Ascending aorta (tissue), 2 donors: ENCODE results near the gene PIBF1. TPM values are rescaled to one million over a fixed set of nuclear protein-coding genes. Genes with fewer than 3 reads are reported as not detected.
"Not testable (repeated sequence)": the region's sequence is repeated elsewhere in the genome, so short reads cannot be mapped to it uniquely, and the experiment has no call there.

ENCODE experiments used
- DNase-seq, 2 donors: peaks; one replicate each; pipeline ENCODE4 v3.0.0-alpha.2; 2019; ENCODE audit warnings: low spot score in 2 of 2
- H3K27ac ChIP-seq, 2 donors: fragments of 200-600 bp; sonication (generic); one replicate each; pipeline ENCODE4 v1.5.1; 2016 to 2017; ENCODE audit warnings: mild to moderate bottlenecking in 1 of 2
- H3K27me3 ChIP-seq: fragments of 200-600 bp; sonication (generic); one replicate; pipeline ENCODE4 v1.5.1; 2017
- H3K36me3 ChIP-seq, 2 donors: fragments of 200-600 bp; sonication (generic); one replicate each; pipeline ENCODE4 v1.5.1; 2016
- H3K4me1 ChIP-seq, 2 donors: fragments of 200-600 bp; sonication (generic); one replicate each; pipeline ENCODE4 v1.5.1; 2016 to 2017; ENCODE audit warnings: mild to moderate bottlenecking in 1 of 2
- H3K4me3 ChIP-seq, 2 donors: fragments of 200-600 bp; sonication (generic); one replicate each; pipeline ENCODE4 v1.5.1; 2016 to 2017; ENCODE audit warnings: mild to moderate bottlenecking in 1 of 2
- H3K9me3 ChIP-seq, 2 donors: fragments of 200-600 bp; sonication (generic); one replicate each; pipeline ENCODE4 v1.5.1; 2016
- CTCF ChIP-seq, 3 experiments: fragments of 200-600 bp in 2 of 3; fragments of 450-650 bp in 1 of 3; sonication (generic) in 2 of 3; IDR thresholded peaks; one replicate each; pipeline ENCODE4 v1.5.1; 2016 to 2019; ENCODE audit warnings: antibody characterized with exemption in 3 of 3, mild to moderate bottlenecking in 1 of 3, moderate library complexity in 1 of 3
- intact Hi-C: fragments of 100-400 bp; cut with DNase I; formaldehyde crosslinking; loops from one replicate; pipeline ENCODE4 v1.15.1; 2023
- total RNA-seq: library from RNA; depleted of rRNA; stranded (reverse); fragments of >200 nt; gene quantifications from one replicate; pipeline ENCODE4 v1.1.0, GENCODE V29; 2016

PIBF1 gene
- total RNA-seq, 1 donor from 2014 or later: 17.0 TPM

- intact Hi-C loops: no loop called here
- Histone ChIP-seq H3K36me3 (no peaks in the 10 kb centered on the region), H3K9me3 (no peaks in the 10 kb centered on the region), H3K27me3 (no peaks in the 10 kb centered on the region), H3K4me1 (peaks cover 0 to 3% of the 10 kb centered on the region in 2 donors), H3K4me3 (no peak overlapping the region), H3K27ac (peak overlapping the region; percentile 75 to 91)
- TF ChIP-seq CTCF (IDR thresholded peaks at IDR 0.05): no peak
- peak; percentile 32 to 78 for DNase-seq
Measured at GRCh38 chr13:72920097-72920496, 138.2 kb downstream of the PIBF1 start.

GRCh38 chr13:72931311-72931710 is 149.4 kb downstream of the PIBF1 start:
- H3K4me3 ChIP-seq: no peak overlapping the region
- no peaks in the 10 kb centered on the region for H3K9me3 ChIP-seq
- no peaks in the 10 kb centered on the region for H3K4me1 ChIP-seq
- no peak for TF ChIP-seq CTCF (IDR thresholded peaks at IDR 0.05)
- intact Hi-C loops: no loop called here
- H3K27ac ChIP-seq: peak overlapping the region in 1 of 2 donors; percentile 28
- DNase-seq: no peak
- peaks cover 4 to 7% of the 10 kb centered on the region in 2 donors for H3K36me3 ChIP-seq
- no peaks in the 10 kb centered on the region for H3K27me3 ChIP-seq

- Histone ChIP-seq H3K27me3 (no peaks in the 10 kb centered on the region), H3K4me3 (no peak overlapping the region), H3K36me3 (peaks cover 4 to 7% of the 10 kb centered on the region in 2 donors), H3K27ac (no peak overlapping the region), H3K9me3 (no peaks in the 10 kb centered on the region), H3K4me1 (no peaks in the 10 kb centered on the region)
- intact Hi-C loops: no loop called here
- TF ChIP-seq CTCF (IDR thresholded peaks at IDR 0.05): no peak
- no peak for DNase-seq
Measured at GRCh38 chr13:72932250-72932649, 150.3 kb downstream of the PIBF1 start.

GRCh38 chr13:72946267-72946666 is 164.3 kb downstream of the PIBF1 start:
- intact Hi-C loops, H3K27ac ChIP-seq, H3K4me1 ChIP-seq, DNase-seq, H3K4me3 ChIP-seq, H3K27me3 ChIP-seq, H3K9me3 ChIP-seq: not testable (repeated sequence)
- peaks cover 3 to 11% of the 10 kb centered on the region in 2 donors for H3K36me3 ChIP-seq

- Histone ChIP-seq H3K9me3 (no peaks in the 10 kb centered on the region), H3K4me1 (no peaks in the 10 kb centered on the region), H3K4me3 (no peak overlapping the region), H3K27me3 (no peaks in the 10 kb centered on the region), H3K27ac (no peak overlapping the region), H3K36me3 (peaks cover 0 to 24% of the 10 kb centered on the region in 2 donors)
- no peak for DNase-seq
- intact Hi-C loops: no loop called here
- no peak for TF ChIP-seq CTCF (IDR thresholded peaks at IDR 0.05)
Measured at GRCh38 chr13:72952529-72953141, 170.7 kb downstream of the PIBF1 start.

- Histone ChIP-seq H3K27me3 (no peaks in the 10 kb centered on the region), H3K4me1 (no peaks in the 10 kb centered on the region), H3K9me3 (no peaks in the 10 kb centered on the region), H3K36me3 (peaks cover 0 to 16% of the 10 kb centered on the region in 2 donors), H3K4me3 (no peak overlapping the region), H3K27ac (no peak overlapping the region)
- no peak for TF ChIP-seq CTCF (IDR thresholded peaks at IDR 0.05)
- intact Hi-C loops: no loop called here
- no peak for DNase-seq
Measured at GRCh38 chr13:72953391-72953965, 171.5 kb downstream of the PIBF1 start.
